Sigmoid colon (tissue), 7 donors: ENCODE results near the gene ADAMTS6. TPM values are rescaled to one million over a fixed set of nuclear protein-coding genes. Genes with fewer than 3 reads are reported as not detected.
"Not testable (repeated sequence)": the region's sequence is repeated elsewhere in the genome, so short reads cannot be mapped to it uniquely, and the experiment has no call there.

Source experiments
- DNase-seq: peaks from one replicate; pipeline ENCODE4 v3.0.0-alpha.2; 2019
- H3K27ac ChIP-seq, 4 donors: fragments of 200-600 bp; sonication (generic); one replicate each; pipeline ENCODE4 v1.5.1; 2016 to 2019; ENCODE audit warnings: mild to moderate bottlenecking in 1 of 4
- H3K27me3 ChIP-seq, 3 donors: fragments of 200-600 bp; sonication (generic); one replicate each; pipeline ENCODE4 v1.5.1; 2019; ENCODE audit warnings: mild to moderate bottlenecking in 1 of 3
- H3K36me3 ChIP-seq, 4 donors: fragments of 200-600 bp; sonication (generic); one replicate each; pipeline ENCODE4 v1.5.1; 2016 to 2019
- H3K4me1 ChIP-seq, 4 donors: fragments of 200-600 bp; sonication (generic); one replicate each; pipeline ENCODE4 v1.5.1; 2017 to 2019
- H3K4me3 ChIP-seq, 4 donors: fragments of 200-600 bp; sonication (generic); one replicate each; pipeline ENCODE4 v1.5.1; 2017 to 2019; ENCODE audit warnings: mild to moderate bottlenecking in 2 of 4, moderate library complexity in 1 of 4
- H3K9me3 ChIP-seq, 4 donors: fragments of 200-600 bp in 3 of 4; sonication (generic) in 3 of 4; one replicate each; pipeline versions ENCODE4 v1.5.1 to v1.6.1; 2013 to 2019
- EP300 ChIP-seq, 4 donors: sonication (generic); formaldehyde crosslinking; IDR thresholded peaks; one replicate each; pipeline ENCODE4 v1.6.1; 2017; ENCODE audit warnings: antibody characterized with exemption in 4 of 4
- POLR2A ChIP-seq, 2 donors: fragments of 450-650 bp; IDR thresholded peaks; one replicate each; pipeline ENCODE4 v1.6.1; 2016; ENCODE audit warnings: antibody characterized with exemption in 2 of 2, mild to moderate bottlenecking in 2 of 2, moderate library complexity in 2 of 2
- POLR2AphosphoS5 ChIP-seq, 4 donors: sonication (generic); formaldehyde crosslinking; IDR thresholded peaks; one replicate each; pipeline ENCODE4 v1.6.1; 2017; ENCODE audit warnings: antibody characterized with exemption in 4 of 4
- whole genome bisulfite sequencing, 2 donors: extraction: QIAGEN DNeasy Blood & Tissue Kit; methylation state at CpG; one replicate each; pipeline ENCODE4 v1.1.7; 2013; 5-methylcytosine and 5-hydroxymethylcytosine counted together
- intact Hi-C: fragments of 100-400 bp; cut with DNase I; formaldehyde crosslinking; loops from one replicate; pipeline ENCODE4 v1.15.1; 2023
- polyA plus RNA-seq, 3 donors: library from polyadenylated mRNA; stranded (reverse); fragments of 200-250 nt; gene quantifications; one replicate each; pipeline ENCODE4 v1.2.3, GENCODE V29; 2013
- total RNA-seq, 4 donors: library from RNA; depleted of rRNA; stranded (reverse); fragments of >200 nt; gene quantifications; one replicate each; pipeline ENCODE4 v1.1.0, GENCODE V29; 2016
- TF ChIP-seq, protein P1 (sequence below), 4 experiments: fragments of 450-650 bp in 3 of 4; fragments of 200-600 bp in 1 of 4; IDR thresholded peaks; one replicate each; pipeline ENCODE4 v1.5.1; 2016 to 2019; ENCODE audit warnings: antibody characterized with exemption in 4 of 4, mild to moderate bottlenecking in 3 of 4, moderate library complexity in 2 of 4
- donor health status: healthy with polysubstance abuse.
- donor health status: Bipolar disorder and iron deficiency.
- donor health status: healthy.

ADAMTS6 gene
- total and polyA plus RNA-seq, 7 donors = 0.74 to 18.3 (median 7.1) TPM; not detected in 2

DNA sequence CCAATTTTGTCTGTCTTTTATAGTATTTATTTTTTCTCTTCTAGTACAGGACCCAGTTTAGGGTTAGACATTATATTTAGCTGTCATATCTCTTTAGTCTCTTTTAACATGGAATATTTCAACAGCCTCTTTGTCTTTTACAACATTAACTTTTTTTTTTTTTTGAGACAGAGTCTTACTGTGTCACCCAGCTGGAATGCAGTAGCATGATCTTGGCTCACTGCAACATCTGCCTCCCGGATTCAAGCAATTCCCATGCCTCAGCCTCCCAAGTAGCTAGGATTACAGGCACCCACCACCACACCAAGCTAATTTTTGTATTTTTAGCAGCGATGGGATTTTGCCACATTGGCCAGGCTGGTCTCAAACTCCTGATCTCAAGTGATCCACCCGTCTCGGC is 90.1 kb downstream of the ADAMTS6 start:
- DNase-seq = no peak
- Histone ChIP-seq H3K4me1 (peaks cover 0 to 10% (median 0%) of the 10 kb centered on the region in 4 donors), H3K9me3 (no peaks in the 10 kb centered on the region), H3K27ac (no peak overlapping the region), H3K4me3 (no peak overlapping the region), H3K27me3 (no peaks in the 10 kb centered on the region), H3K36me3 (no peaks in the 10 kb centered on the region)
- intact Hi-C loops = no loop called here
- 87 to 92% methylated on average over 4 of the region's 4 CpGs for WGBS, 2 donors
- TF ChIP-seq POLR2A (IDR thresholded peaks at IDR 0.05) = no peak
- TF ChIP-seq, protein P1, sequence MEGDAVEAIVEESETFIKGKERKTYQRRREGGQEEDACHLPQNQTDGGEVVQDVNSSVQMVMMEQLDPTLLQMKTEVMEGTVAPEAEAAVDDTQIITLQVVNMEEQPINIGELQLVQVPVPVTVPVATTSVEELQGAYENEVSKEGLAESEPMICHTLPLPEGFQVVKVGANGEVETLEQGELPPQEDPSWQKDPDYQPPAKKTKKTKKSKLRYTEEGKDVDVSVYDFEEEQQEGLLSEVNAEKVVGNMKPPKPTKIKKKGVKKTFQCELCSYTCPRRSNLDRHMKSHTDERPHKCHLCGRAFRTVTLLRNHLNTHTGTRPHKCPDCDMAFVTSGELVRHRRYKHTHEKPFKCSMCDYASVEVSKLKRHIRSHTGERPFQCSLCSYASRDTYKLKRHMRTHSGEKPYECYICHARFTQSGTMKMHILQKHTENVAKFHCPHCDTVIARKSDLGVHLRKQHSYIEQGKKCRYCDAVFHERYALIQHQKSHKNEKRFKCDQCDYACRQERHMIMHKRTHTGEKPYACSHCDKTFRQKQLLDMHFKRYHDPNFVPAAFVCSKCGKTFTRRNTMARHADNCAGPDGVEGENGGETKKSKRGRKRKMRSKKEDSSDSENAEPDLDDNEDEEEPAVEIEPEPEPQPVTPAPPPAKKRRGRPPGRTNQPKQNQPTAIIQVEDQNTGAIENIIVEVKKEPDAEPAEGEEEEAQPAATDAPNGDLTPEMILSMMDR (IDR thresholded peaks at IDR 0.05) = no peak
- TF ChIP-seq POLR2AphosphoS5 (IDR thresholded peaks at IDR 0.05) = no peak
- TF ChIP-seq EP300 (IDR thresholded peaks at IDR 0.05) = no peak

DNA sequence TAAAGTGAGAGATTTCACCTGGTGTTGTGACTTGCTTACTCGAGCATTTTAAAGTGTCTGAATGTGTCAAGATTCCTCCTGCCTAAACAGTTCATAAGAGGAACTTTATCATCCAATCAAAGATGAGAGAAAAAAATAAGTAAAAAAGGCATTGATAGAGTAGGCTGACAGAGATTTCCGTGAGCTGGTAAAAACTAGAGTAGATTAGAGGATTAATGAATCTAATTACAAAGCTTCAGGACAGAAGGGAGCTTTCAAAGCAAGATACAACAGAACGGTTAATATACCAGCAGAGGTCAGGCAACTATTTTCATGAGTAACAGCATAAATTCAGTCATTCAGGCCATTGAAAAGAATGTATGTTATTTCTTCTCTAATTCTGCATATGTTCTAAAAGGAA is 91.5 kb downstream of the ADAMTS6 start:
- WGBS, 2 donors = 73 to 81% methylated on average over 3 of the region's 3 CpGs
- no peak overlapping the region for H3K27ac ChIP-seq
- TF ChIP-seq, protein P1 (IDR thresholded peaks at IDR 0.05) = no peak
- no peak for TF ChIP-seq POLR2A (IDR thresholded peaks at IDR 0.05)
- no peak for TF ChIP-seq POLR2AphosphoS5 (IDR thresholded peaks at IDR 0.05)
- peaks cover 0 to 10% (median 0%) of the 10 kb centered on the region in 4 donors for H3K4me1 ChIP-seq
- H3K36me3 ChIP-seq = no peaks in the 10 kb centered on the region
- intact Hi-C loops = no loop called here
- H3K4me3 ChIP-seq = no peak overlapping the region
- H3K9me3 ChIP-seq = no peaks in the 10 kb centered on the region
- no peaks in the 10 kb centered on the region for H3K27me3 ChIP-seq
- no peak for DNase-seq

DNA sequence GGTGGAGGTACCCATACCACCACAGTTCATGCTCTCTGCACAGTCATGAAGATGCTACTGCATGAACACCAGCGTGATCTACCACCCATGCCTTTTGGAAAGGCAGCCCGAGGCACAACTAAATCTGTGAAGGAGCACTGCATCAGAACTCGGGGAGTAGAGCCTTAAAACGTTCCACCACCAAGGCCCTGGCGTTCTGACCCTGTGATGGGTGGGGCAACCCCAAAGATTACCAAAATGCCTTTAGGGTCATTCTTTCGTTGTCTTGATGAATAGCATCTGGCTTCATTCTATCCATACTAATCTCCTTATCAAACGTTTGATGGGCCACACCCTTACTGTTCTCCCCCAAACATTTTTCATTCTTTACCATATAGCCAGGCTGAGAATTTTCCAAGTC is 97.9 kb downstream of the ADAMTS6 start:
- Histone ChIP-seq H3K4me1 (no peaks in the 10 kb centered on the region), H3K36me3 (no peaks in the 10 kb centered on the region), H3K27me3 (no peaks in the 10 kb centered on the region), H3K9me3 (no peaks in the 10 kb centered on the region), H3K4me3 (no peak overlapping the region), H3K27ac (no peak overlapping the region)
- TF ChIP-seq EP300 (IDR thresholded peaks at IDR 0.05) (no peak), POLR2A (IDR thresholded peaks at IDR 0.05) (no peak), POLR2AphosphoS5 (IDR thresholded peaks at IDR 0.05) (no peak)
- TF ChIP-seq, protein P1 (IDR thresholded peaks at IDR 0.05) = no peak
- no peak for DNase-seq
- intact Hi-C loops = no loop called here
- WGBS, 2 donors = 77 to 89% methylated on average over 7 of the region's 7 CpGs

DNA sequence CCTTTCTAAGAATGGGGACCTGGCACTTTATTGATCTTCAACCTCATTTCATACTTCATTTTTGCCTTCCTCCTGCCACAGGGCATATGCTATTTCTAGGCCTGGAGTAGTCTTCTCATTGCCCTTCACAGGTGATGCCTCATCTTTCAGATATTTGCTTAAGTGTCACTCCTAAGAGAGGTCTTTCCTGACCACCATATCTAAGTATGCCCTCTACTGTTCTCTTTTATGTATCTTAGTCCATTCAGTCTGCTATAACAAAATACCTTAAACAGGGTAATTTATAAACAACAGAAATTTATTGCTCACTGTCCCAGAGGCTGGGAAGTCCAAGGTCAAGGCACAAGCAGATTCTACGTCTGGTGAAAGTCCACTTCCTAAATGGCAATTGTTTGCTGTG is 99.1 kb downstream of the ADAMTS6 start:
- H3K27me3 ChIP-seq = no peaks in the 10 kb centered on the region
- H3K4me1 ChIP-seq = no peaks in the 10 kb centered on the region
- 67 to 79% methylated on average over 1 of the region's 1 CpG for WGBS, 2 donors
- DNase-seq = no peak
- TF ChIP-seq EP300 (IDR thresholded peaks at IDR 0.05) (no peak), POLR2A (IDR thresholded peaks at IDR 0.05) (no peak)
- TF ChIP-seq, protein P1 (IDR thresholded peaks at IDR 0.05) = no peak
- intact Hi-C loops = no loop called here
- no peak overlapping the region for H3K4me3 ChIP-seq
- no peaks in the 10 kb centered on the region for H3K36me3 ChIP-seq
- no peaks in the 10 kb centered on the region for H3K9me3 ChIP-seq
- H3K27ac ChIP-seq = no peak overlapping the region

- 94 to 95% methylated on average over 15 of the region's 15 CpGs for WGBS, 2 donors
- H3K9me3 ChIP-seq, H3K36me3 ChIP-seq, H3K4me3 ChIP-seq, H3K27me3 ChIP-seq, H3K27ac ChIP-seq, DNase-seq, intact Hi-C loops: not testable (repeated sequence)
- peaks cover 0 to 11% (median 8%) of the 10 kb centered on the region in 4 donors for H3K4me1 ChIP-seq
Measured at GRCh38 chr5:65370505-65370904, 111.2 kb downstream of the ADAMTS6 start.
